H9 (cell line): ENCODE results near the gene WNT4. TPM values are rescaled to one million over a fixed set of nuclear protein-coding genes. Genes with fewer than 3 reads are reported as not detected.

ENCODE experiments used
- DNase-seq: peaks from one replicate; pipeline ENCODE4 v3.0.0-alpha.2; 2017
- H2AFZ ChIP-seq: one replicate; pipeline ENCODE4 v1.6.1; 2013; ENCODE audit warnings: mild to moderate bottlenecking, low read length, control low read depth, moderate library complexity
- H2AK5ac ChIP-seq: 2 replicates; pipeline ENCODE4 v1.6.1; 2013; ENCODE audit warnings: low read length, control low read depth, mixed read lengths; ENCODE audit not compliant: insufficient read length
- H2BK120ac ChIP-seq: one replicate; pipeline ENCODE4 v1.6.1; 2013; ENCODE audit warnings: low read depth, mild to moderate bottlenecking, low read length, control low read depth, inconsistent platforms; ENCODE audit not compliant: poor library complexity, severe bottlenecking
- H2BK12ac ChIP-seq: 2 replicates; pipeline ENCODE4 v1.6.1; 2013; ENCODE audit warnings: low read length, control low read depth, mixed read lengths, low read depth; ENCODE audit not compliant: insufficient read length
- H2BK15ac ChIP-seq: 2 replicates; pipeline ENCODE4 v1.6.1; 2013; ENCODE audit warnings: low read depth, low read length, control low read depth
- H2BK20ac ChIP-seq: one replicate; pipeline ENCODE4 v1.6.1; 2013; ENCODE audit warnings: low read depth, mild to moderate bottlenecking, low read length, control low read depth, inconsistent platforms; ENCODE audit not compliant: poor library complexity, severe bottlenecking
- H2BK5ac ChIP-seq: 2 replicates; pipeline ENCODE4 v1.6.1; 2013; ENCODE audit warnings: low read length, control low read depth, mixed read lengths; ENCODE audit not compliant: insufficient read length
- H3K14ac ChIP-seq: 2 replicates; pipeline ENCODE4 v1.6.1; 2013; ENCODE audit warnings: low read length, control low read depth; ENCODE audit not compliant: insufficient read depth
- H3K18ac ChIP-seq: 2 replicates; pipeline ENCODE4 v1.6.1; 2013; ENCODE audit warnings: low read depth, mild to moderate bottlenecking, mixed read lengths, low read length, control low read depth; ENCODE audit not compliant: insufficient read length
- H3K23ac ChIP-seq: 2 replicates; pipeline ENCODE4 v1.6.1; 2013; ENCODE audit warnings: low read length, control low read depth, mixed read lengths, low read depth; ENCODE audit not compliant: insufficient read length
- H3K23me2 ChIP-seq: 2 replicates; pipeline ENCODE4 v1.6.1; 2013; ENCODE audit warnings: low read depth, mild to moderate bottlenecking, mixed read lengths, low read length, control low read depth; ENCODE audit not compliant: insufficient read length, poor library complexity, severe bottlenecking
- H3K27ac ChIP-seq: 2 replicates; pipeline ENCODE4 v1.5.1; 2013; ENCODE audit warnings: low read length, control low read depth, mixed read lengths, low read depth; ENCODE audit not compliant: insufficient read length
- H3K27me3 ChIP-seq: 2 replicates; pipeline ENCODE4 v1.6.1; 2013; ENCODE audit warnings: low read length, control low read depth, inconsistent platforms; ENCODE audit not compliant: insufficient read depth
- H3K4ac ChIP-seq: 2 replicates; pipeline ENCODE4 v1.6.1; 2013; ENCODE audit warnings: low read depth, mild to moderate bottlenecking, control low read depth, inconsistent platforms, low read length, moderate library complexity
- H3K4me1 ChIP-seq: 2 replicates; pipeline ENCODE4 v1.6.1; 2013; ENCODE audit warnings: low read length, control low read depth, inconsistent platforms; ENCODE audit not compliant: insufficient read depth
- H3K4me2 ChIP-seq: 2 replicates; pipeline ENCODE4 v1.6.1; 2013; ENCODE audit warnings: low read length, control low read depth, mixed read lengths; ENCODE audit not compliant: insufficient read length, insufficient read depth
- H3K56ac ChIP-seq: 2 replicates; pipeline ENCODE4 v1.6.1; 2013; ENCODE audit warnings: low read depth, mild to moderate bottlenecking, mixed read lengths, low read length, control low read depth; ENCODE audit not compliant: insufficient read length
- H3K79me1 ChIP-seq: 2 replicates; pipeline ENCODE4 v1.6.1; 2013; ENCODE audit warnings: low read depth, mild to moderate bottlenecking, moderate library complexity, low read length, control low read depth, inconsistent platforms; ENCODE audit not compliant: insufficient read depth, poor library complexity, severe bottlenecking
- H3K79me2 ChIP-seq: 2 replicates; pipeline ENCODE4 v1.6.1; 2013; ENCODE audit warnings: low read length, control low read depth, inconsistent platforms; ENCODE audit not compliant: insufficient read depth
- H3K9ac ChIP-seq: 2 replicates; pipeline ENCODE4 v1.6.1; 2013; ENCODE audit warnings: low read length, control low read depth, mixed read lengths; ENCODE audit not compliant: insufficient read length; ENCODE audit errors: extremely low read depth
- H3K9me3 ChIP-seq: one replicate; pipeline ENCODE4 v1.6.1; 2013; ENCODE audit warnings: low read depth, low read length, inconsistent platforms; ENCODE audit not compliant: control insufficient read depth
- H3T11ph ChIP-seq: one replicate; pipeline ENCODE4 v1.6.1; 2013; ENCODE audit warnings: mild to moderate bottlenecking, low read length, control low read depth, inconsistent platforms
- H4K20me1 ChIP-seq: one replicate; pipeline ENCODE4 v1.6.1; 2013; ENCODE audit not compliant: control insufficient read depth, insufficient read length, insufficient read depth
- H4K5ac ChIP-seq: 2 replicates; pipeline ENCODE4 v1.6.1; 2013; ENCODE audit warnings: low read depth, mild to moderate bottlenecking, mixed read lengths, low read length, control low read depth; ENCODE audit not compliant: insufficient read length
- H4K8ac ChIP-seq: replicated peaks from 2 replicates; pipeline ENCODE4 v1.6.1; 2013; ENCODE audit warnings: low read length, control low read depth, mixed read lengths, low read depth; ENCODE audit not compliant: insufficient read length
- H4K91ac ChIP-seq: 2 replicates; pipeline ENCODE4 v1.6.1; 2013; ENCODE audit warnings: low read depth, mild to moderate bottlenecking, moderate library complexity, mixed read lengths, low read length, control low read depth; ENCODE audit not compliant: insufficient read length
- H3K27ac Mint-ChIP-seq, 3 experiments: 2 replicates in 2 of 3; 3 replicates in 1 of 3; pipeline ENCODE4 v1.8.0; 2020 to 2021; ENCODE audit warnings: mixed read lengths in 3 of 3, mild to moderate bottlenecking in 1 of 3, moderate library complexity in 1 of 3
- H3K27me3 Mint-ChIP-seq: 2 replicates; pipeline ENCODE4 v1.8.0; 2021; ENCODE audit warnings: low read depth, mild to moderate bottlenecking, moderate library complexity, mixed read lengths
- H3K36me3 Mint-ChIP-seq, 3 experiments: 2 replicates in 2 of 3; 3 replicates in 1 of 3; pipeline ENCODE4 v1.8.0; 2020 to 2021; ENCODE audit warnings: low read depth in 3 of 3, mixed read lengths in 3 of 3; ENCODE audit not compliant: insufficient read depth in 1 of 3
- H3K4me1 Mint-ChIP-seq, 2 experiments: 2 replicates each; pipeline ENCODE4 v1.8.0; 2020; ENCODE audit warnings: mixed read lengths in 2 of 2
- H3K4me3 Mint-ChIP-seq, 2 experiments: 2 replicates in 1 of 2; 3 replicates in 1 of 2; pipeline ENCODE4 v1.8.0; 2020 to 2021; ENCODE audit warnings: mild to moderate bottlenecking in 2 of 2, mixed read lengths in 2 of 2, moderate library complexity in 1 of 2
- H3K9me3 Mint-ChIP-seq, 2 experiments: 2 replicates in 1 of 2; 3 replicates in 1 of 2; pipeline ENCODE4 v1.8.0; 2020; ENCODE audit warnings: mild to moderate bottlenecking in 2 of 2, mixed read lengths in 2 of 2, moderate library complexity in 1 of 2
- WGBS: extraction: QIAGEN DNeasy Blood & Tissue Kit; methylation state at CpG from one replicate; pipeline ENCODE4 v1.1.7; 2013; ENCODE audit warnings: missing lambda C conversion rate, low lambda C conversion rate, mixed read lengths; ENCODE audit not compliant: insufficient read length; ENCODE audit errors: extremely low coverage; 5-methylcytosine and 5-hydroxymethylcytosine counted together
- total RNA-seq: library from RNA; stranded (reverse); gene quantifications from 2 replicates; pipeline ENCODE4 v1.2.1, GENCODE V29; 2021
- TF ChIP-seq, protein P1 (sequence below): fragments of 200-600 bp; sonication (generic); conservative IDR thresholded peaks from 3 replicates; pipeline ENCODE4 v1.8.0; 2021; ENCODE audit warnings: antibody characterized with exemption, mild to moderate bottlenecking

The WNT4 gene
- total RNA-seq, 1 experiment from 2014 or later, result 1.4 TPM

DNA sequence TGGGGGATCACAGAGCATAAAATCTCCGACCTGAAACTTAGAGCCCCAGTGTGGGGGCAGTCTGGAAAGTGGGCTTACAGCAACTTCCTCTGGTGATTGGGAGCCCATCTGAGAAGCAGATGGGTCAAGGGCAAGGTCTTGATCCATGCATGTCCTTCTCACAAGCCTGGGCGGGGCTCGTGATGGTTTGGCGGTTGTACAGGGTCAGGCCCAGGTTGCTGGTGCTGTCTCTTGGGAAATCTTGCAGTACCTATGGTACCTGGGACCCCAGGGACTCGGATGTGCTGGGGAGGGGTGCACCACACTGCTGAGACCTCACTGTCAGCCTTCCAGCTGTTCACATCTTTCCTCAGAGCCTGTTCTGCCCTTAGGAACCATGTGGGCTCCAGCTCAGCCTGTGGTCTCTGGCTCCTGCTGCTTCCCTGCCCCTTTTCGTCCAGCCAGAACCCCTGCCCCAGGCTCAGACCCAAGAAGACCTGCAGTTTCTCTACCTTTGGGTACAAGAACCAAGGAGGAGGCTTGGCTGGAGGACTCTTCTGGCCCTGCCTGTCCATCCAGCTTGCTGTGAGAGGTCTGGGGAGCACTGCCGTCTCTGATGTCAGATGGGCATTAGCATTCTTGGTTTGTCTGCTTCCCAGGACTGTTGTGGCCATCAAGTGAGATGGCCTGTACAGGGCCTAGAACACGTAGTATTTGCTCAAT lies 24.5 kb downstream of the WNT4 start:
- H3K4me1 Mint-ChIP-seq, result peaks cover 45 to 59% of the 10 kb centered on the region in 2 experiments
- DNase-seq, result no peak
- H3K4me3 Mint-ChIP-seq, result no peak overlapping the region
- peaks cover 1 to 7% (median 4%) of the 10 kb centered on the region in 3 experiments; a peak in 3 of 7 replicates for H3K36me3 Mint-ChIP-seq
- Histone ChIP-seq H3T11ph (no peak overlapping the region), H4K20me1 (no peaks in the 10 kb centered on the region), H3K27ac (no peak overlapping the region), H3K56ac (no peak overlapping the region), H3K23me2 (no peaks in the 10 kb centered on the region), H3K18ac (no peak overlapping the region), H4K8ac (no peak overlapping the region), H3K79me1 (no peaks in the 10 kb centered on the region), H2BK12ac (no peak overlapping the region), H2AK5ac (no peak overlapping the region), H4K5ac (no peak overlapping the region), H3K14ac (no peak overlapping the region), H3K27me3 (no peaks in the 10 kb centered on the region), H3K4ac (no peak overlapping the region), H2BK5ac (no peak overlapping the region), H3K9ac (no peak overlapping the region), H2BK15ac (no peak overlapping the region), H2BK120ac (no peak overlapping the region), H2BK20ac (no peak overlapping the region), H4K91ac (no peak overlapping the region), H3K79me2 (no peaks in the 10 kb centered on the region), H3K4me2 (no peak overlapping the region), H3K9me3 (no peaks in the 10 kb centered on the region), H2AFZ (no peak overlapping the region), H3K4me1 (peaks cover 11% of the 10 kb centered on the region; the same call in 1 of the 2 replicates), H3K23ac (no peak overlapping the region)
- WGBS, result no CpG with 5 or more reads among the region's 8 CpGs
- no peaks in the 10 kb centered on the region for H3K9me3 Mint-ChIP-seq
- no peaks in the 10 kb centered on the region for H3K27me3 Mint-ChIP-seq
- peak overlapping the region in 1 of 3 experiments; percentile 25; a peak in 1 of 7 replicates for H3K27ac Mint-ChIP-seq
- TF ChIP-seq, protein P1, sequence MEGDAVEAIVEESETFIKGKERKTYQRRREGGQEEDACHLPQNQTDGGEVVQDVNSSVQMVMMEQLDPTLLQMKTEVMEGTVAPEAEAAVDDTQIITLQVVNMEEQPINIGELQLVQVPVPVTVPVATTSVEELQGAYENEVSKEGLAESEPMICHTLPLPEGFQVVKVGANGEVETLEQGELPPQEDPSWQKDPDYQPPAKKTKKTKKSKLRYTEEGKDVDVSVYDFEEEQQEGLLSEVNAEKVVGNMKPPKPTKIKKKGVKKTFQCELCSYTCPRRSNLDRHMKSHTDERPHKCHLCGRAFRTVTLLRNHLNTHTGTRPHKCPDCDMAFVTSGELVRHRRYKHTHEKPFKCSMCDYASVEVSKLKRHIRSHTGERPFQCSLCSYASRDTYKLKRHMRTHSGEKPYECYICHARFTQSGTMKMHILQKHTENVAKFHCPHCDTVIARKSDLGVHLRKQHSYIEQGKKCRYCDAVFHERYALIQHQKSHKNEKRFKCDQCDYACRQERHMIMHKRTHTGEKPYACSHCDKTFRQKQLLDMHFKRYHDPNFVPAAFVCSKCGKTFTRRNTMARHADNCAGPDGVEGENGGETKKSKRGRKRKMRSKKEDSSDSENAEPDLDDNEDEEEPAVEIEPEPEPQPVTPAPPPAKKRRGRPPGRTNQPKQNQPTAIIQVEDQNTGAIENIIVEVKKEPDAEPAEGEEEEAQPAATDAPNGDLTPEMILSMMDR, result no peak
